Keratinocyte (primary cell): Measurements from ENCODE around the gene RNF121. TPM values are rescaled to one million over a fixed set of nuclear protein-coding genes. Genes with fewer than 3 reads are reported as not detected.

Experiments used
- DNase-seq: peaks from one replicate; pipeline ENCODE4 v3.0.0-alpha.2; 2011; ENCODE audit warnings: low read depth, missing footprints, low spot score
- FAIRE-seq: peaks from 2 replicates; lab custom pipeline; 2011; peaks lifted over from hg19 to GRCh38; lab: Jason Lieb, UNC
- H2AFZ ChIP-seq: 2 replicates; pipeline ENCODE4 v1.6.0; 2012; ENCODE audit warnings: low read length, control low read depth, inconsistent platforms; ENCODE audit not compliant: control insufficient read depth
- H3K27ac ChIP-seq: 2 replicates; pipeline ENCODE4 v1.5.1; 2011; ENCODE audit warnings: low read length; ENCODE audit not compliant: control insufficient read depth, insufficient read depth
- H3K27me3 ChIP-seq: 3 replicates; pipeline ENCODE4 v1.6.0; 2011; ENCODE audit warnings: low read length; ENCODE audit not compliant: control insufficient read depth, insufficient read depth; ENCODE audit errors: extremely low read depth
- H3K36me3 ChIP-seq, 2 experiments: 2 replicates in 1 of 2; 3 replicates in 1 of 2; pipeline ENCODE4 v1.5.1; 2011; ENCODE audit warnings: low read length in 2 of 2, mild to moderate bottlenecking in 1 of 2; ENCODE audit not compliant: control insufficient read depth in 2 of 2, insufficient read depth in 2 of 2; ENCODE audit errors: extremely low read depth in 1 of 2
- H3K4me1 ChIP-seq: 3 replicates; pipeline ENCODE4 v1.5.1; 2011; ENCODE audit warnings: low read length; ENCODE audit not compliant: control insufficient read depth, insufficient read depth; ENCODE audit errors: extremely low read depth
- H3K4me2 ChIP-seq: 3 replicates; pipeline ENCODE4 v1.6.0; 2011; ENCODE audit warnings: low read depth, low read length; ENCODE audit not compliant: control insufficient read depth, insufficient read depth; ENCODE audit errors: extremely low read depth
- H3K4me3 ChIP-seq, 3 experiments: fragments of 200-600 bp in 1 of 3; sonication (generic) in 1 of 3; 2 replicates in 2 of 3; 3 replicates in 1 of 3; pipeline ENCODE4 v1.5.1; 2011 to 2016; ENCODE audit warnings: low read length in 3 of 3, mild to moderate bottlenecking in 3 of 3, control low read depth in 2 of 3, inconsistent platforms in 1 of 3, low read depth in 1 of 3, mixed read lengths in 1 of 3, mixed run types in 1 of 3, moderate library complexity in 1 of 3; ENCODE audit not compliant: control insufficient read depth in 2 of 3, insufficient read depth in 2 of 3; ENCODE audit errors: extremely low read depth in 1 of 3
- H3K79me2 ChIP-seq: 2 replicates; pipeline ENCODE4 v1.6.0; 2012; ENCODE audit warnings: low read length; ENCODE audit not compliant: control insufficient read depth, insufficient read depth
- H3K9ac ChIP-seq: 3 replicates; pipeline ENCODE4 v1.6.0; 2011; ENCODE audit warnings: low read length; ENCODE audit not compliant: control insufficient read depth, insufficient read depth; ENCODE audit errors: extremely low read depth
- H3K9me1 ChIP-seq: 3 replicates; pipeline ENCODE4 v1.6.0; 2011; ENCODE audit warnings: low read length; ENCODE audit not compliant: control insufficient read depth, insufficient read depth; ENCODE audit errors: extremely low read depth
- H3K9me3 ChIP-seq: 2 replicates; pipeline ENCODE4 v1.5.1; 2012; ENCODE audit warnings: low read depth, low read length; ENCODE audit not compliant: control insufficient read depth
- H4K20me1 ChIP-seq: 3 replicates; pipeline ENCODE4 v1.6.0; 2011; ENCODE audit warnings: low read length; ENCODE audit not compliant: control insufficient read depth, insufficient read depth; ENCODE audit errors: extremely low read depth
- CTCF ChIP-seq, 3 experiments: IDR thresholded peaks in 1 of 3; conservative IDR thresholded peaks in 1 of 3; optimal IDR thresholded peaks in 1 of 3; 2 replicates in 2 of 3; 3 replicates in 1 of 3; pipeline versions ENCODE3 to v1.5.1; 2011; ENCODE audit warnings: low read length in 3 of 3, mild to moderate bottlenecking in 3 of 3, moderate library complexity in 2 of 3, control low read depth in 1 of 3, inconsistent platforms in 1 of 3; ENCODE audit not compliant: insufficient read depth in 2 of 3; ENCODE audit errors: extremely low read depth in 1 of 3
- EZH2 ChIP-seq: IDR thresholded peaks from one replicate; pipeline ENCODE4 v1.6.1; 2012; ENCODE audit warnings: inconsistent platforms, mild to moderate bottlenecking, low read length, moderate library complexity
- dilution Hi-C: fragments of 300-500 bp; cut with MboI; formaldehyde crosslinking; loops from one replicate; pipeline ENCODE4 v1.7.0; 2020; ENCODE audit warnings: low sequenced_read_pairs; ENCODE audit not compliant: extremely low pct_ligation_motif_present
- polyA plus RNA-seq, 5 experiments: library from polyadenylated mRNA; depleted of rRNA in 3 of 5; stranded (reverse) in 3 of 5; stranded (forward) in 1 of 5; unstranded in 1 of 5; fragments of >200 nt; gene quantifications; 1 replicate in 1 of 5; 2 replicates in 3 of 5; 3 replicates in 1 of 5; pipeline versions ENCODE4 v1.2.1 to v1.2.3, GENCODE V29; 2011 to 2012; ENCODE audit warnings: missing spikeins in 2 of 5, low read depth in 1 of 5, low replicate concordance in 1 of 5

The RNF121 gene
- polyA plus RNA-seq, 1 donor (not counting 4 experiments of a cell fraction or from before 2014, with no cell fraction given): 46.4 TPM

GRCh38 chr11:72007587-72007986, 78.7 kb downstream of the RNF121 start:
- peaks cover 52 to 56% of the 10 kb centered on the region in 2 experiments for H3K36me3 ChIP-seq
- FAIRE-seq (no peak), DNase-seq (no peak)
- H4K20me1 ChIP-seq: no peaks in the 10 kb centered on the region
- no peak overlapping the region for H3K4me2 ChIP-seq
- TF ChIP-seq CTCF (optimal IDR thresholded peaks at IDR 0.05 in 1 of 3, IDR thresholded peaks at IDR 0.05 in 1 of 3, conservative IDR thresholded peaks at IDR 0.05 in 1 of 3; ENCODE audit: extremely low read depth in 1 of 3, insufficient read depth in 2 of 3, low read length in 3 of 3) (no peak), EZH2 (no peak)
- H3K4me3 ChIP-seq: no peak overlapping the region
- H3K79me2 ChIP-seq: peaks cover 6% of the 10 kb centered on the region
- H3K9ac ChIP-seq: no peak overlapping the region
- H3K27ac ChIP-seq: no peak overlapping the region
- no peaks in the 10 kb centered on the region for H3K9me3 ChIP-seq
- H3K27me3 ChIP-seq: no peaks in the 10 kb centered on the region
- no peaks in the 10 kb centered on the region for H3K9me1 ChIP-seq
- no peak overlapping the region for H2AFZ ChIP-seq
- dilution Hi-C loops: no loop called here
- H3K4me1 ChIP-seq: no peaks in the 10 kb centered on the region

GRCh38 chr11:72008728-72009127, 79.9 kb downstream of the RNF121 start:
- DNase-seq: no peak
- TF ChIP-seq CTCF (optimal IDR thresholded peaks at IDR 0.05 in 1 of 3, IDR thresholded peaks at IDR 0.05 in 1 of 3, conservative IDR thresholded peaks at IDR 0.05 in 1 of 3; ENCODE audit: extremely low read depth in 1 of 3, insufficient read depth in 2 of 3, low read length in 3 of 3) (no peak), EZH2 (no peak)
- no peak for FAIRE-seq
- H3K36me3 ChIP-seq: peaks cover 49 to 54% of the 10 kb centered on the region in 2 experiments
- H3K4me3 ChIP-seq: no peak overlapping the region
- no peak overlapping the region for H3K9ac ChIP-seq
- H3K4me2 ChIP-seq: no peak overlapping the region
- no peaks in the 10 kb centered on the region for H3K9me3 ChIP-seq
- H4K20me1 ChIP-seq: no peaks in the 10 kb centered on the region
- H3K27me3 ChIP-seq: no peaks in the 10 kb centered on the region
- H2AFZ ChIP-seq: no peak overlapping the region
- dilution Hi-C loops: no loop called here
- H3K27ac ChIP-seq: no peak overlapping the region
- peaks cover 10% of the 10 kb centered on the region for H3K4me1 ChIP-seq
- H3K9me1 ChIP-seq: no peaks in the 10 kb centered on the region
- peaks cover 8% of the 10 kb centered on the region for H3K79me2 ChIP-seq
